IMR-90 (cell line): Measurements from ENCODE around the gene LRIT1. TPM values are rescaled to one million over a fixed set of nuclear protein-coding genes. Genes with fewer than 3 reads are reported as not detected.

Experiments used
- ATAC-seq: fragments of 200-7000 bp; cut with Tn5 transposase; 2 replicates; pipeline ENCODE4 v1.9.1; 2020; ENCODE audit warnings: low read depth, mild to moderate bottlenecking, moderate library complexity
- BruUV-seq: library from RNA; stranded (reverse); fragments of 400-500 nt; replicated peaks from 2 replicates; lab custom pipeline; 2021; lab: Mats Ljungman, UMichigan
- CTCF ChIA-PET: fragments of 300-600 bp; formaldehyde crosslinking; extraction: SDS; loops from one replicate; lab custom pipeline; 2021; ENCODE audit warnings: antibody characterized with exemption; lab: Yijun Ruan, JAX
- POLR2A ChIA-PET: fragments of 300-600 bp; sonication (Branson Sonifier 250); formaldehyde crosslinking; loops from one replicate; lab custom pipeline; 2022; ENCODE audit warnings: antibody characterized with exemption; ENCODE audit not compliant: unreplicated experiment; lab: Charles Lee
- DNase-seq: peaks from one replicate; pipeline ENCODE4 v3.0.0; 2013
- H2AFZ ChIP-seq: replicated peaks from 2 replicates; pipeline ENCODE3; 2013; ENCODE audit warnings: low read length, mild to moderate bottlenecking; ENCODE audit not compliant: poor library complexity
- H2AK5ac ChIP-seq: 2 replicates; pipeline ENCODE4 v1.6.1; 2013; ENCODE audit warnings: low read depth, low read length, inconsistent platforms
- H2AK9ac ChIP-seq: replicated peaks from 2 replicates; pipeline ENCODE3; 2013; ENCODE audit warnings: mild to moderate bottlenecking, low read depth, low read length, moderate library complexity; ENCODE audit not compliant: poor library complexity
- H2BK120ac ChIP-seq: 2 replicates; pipeline ENCODE4 v1.6.1; 2013; ENCODE audit warnings: low read depth, low read length, inconsistent platforms
- H2BK15ac ChIP-seq: 3 replicates; pipeline ENCODE4 v1.6.1; 2013; ENCODE audit warnings: low read depth, low read length, inconsistent platforms
- H2BK20ac ChIP-seq: 2 replicates; pipeline ENCODE4 v1.6.1; 2013; ENCODE audit warnings: low read depth, mild to moderate bottlenecking, inconsistent platforms, low read length, moderate library complexity
- H2BK5ac ChIP-seq: 2 replicates; pipeline ENCODE4 v1.6.1; 2013; ENCODE audit warnings: mild to moderate bottlenecking, low read depth, low read length, inconsistent platforms; ENCODE audit not compliant: poor library complexity, severe bottlenecking
- H3K14ac ChIP-seq: replicated peaks from 2 replicates; pipeline ENCODE4 v1.6.1; 2013; ENCODE audit warnings: low read depth, low read length, inconsistent platforms
- H3K18ac ChIP-seq: 2 replicates; pipeline ENCODE4 v1.6.1; 2013; ENCODE audit warnings: low read depth, low read length, control low read depth
- H3K23ac ChIP-seq: 2 replicates; pipeline ENCODE4 v1.6.1; 2013; ENCODE audit warnings: low read depth, low read length, inconsistent platforms
- H3K27ac ChIP-seq: 2 replicates; pipeline ENCODE4 v1.5.1; 2013; ENCODE audit warnings: mild to moderate bottlenecking, control low read depth, low read length; ENCODE audit not compliant: insufficient read depth
- H3K27me3 ChIP-seq: 2 replicates; pipeline ENCODE4 v1.6.1; 2013; ENCODE audit warnings: low read length; ENCODE audit not compliant: control insufficient read depth, insufficient read depth
- H3K36me3 ChIP-seq: 2 replicates; pipeline ENCODE4 v1.6.1; 2013; ENCODE audit warnings: low read length, mixed read lengths; ENCODE audit not compliant: control insufficient read depth, insufficient read depth
- H3K4ac ChIP-seq: 2 replicates; pipeline ENCODE4 v1.6.1; 2013; ENCODE audit warnings: low read depth, low read length, inconsistent platforms
- H3K4me1 ChIP-seq: 2 replicates; pipeline ENCODE4 v1.6.1; 2013; ENCODE audit warnings: low read length, mixed read lengths; ENCODE audit not compliant: control insufficient read depth, insufficient read depth
- H3K4me2 ChIP-seq: 2 replicates; pipeline ENCODE4 v1.6.1; 2013; ENCODE audit warnings: low read depth, mild to moderate bottlenecking, control low read depth, low read length, moderate library complexity
- H3K4me3 ChIP-seq: 2 replicates; pipeline ENCODE4 v1.5.1; 2013; ENCODE audit warnings: low read depth, mild to moderate bottlenecking, control low read depth, low read length, moderate library complexity; ENCODE audit not compliant: insufficient read depth
- H3K56ac ChIP-seq: 2 replicates; pipeline ENCODE4 v1.6.1; 2013; ENCODE audit warnings: low read length, inconsistent platforms; ENCODE audit not compliant: insufficient read depth; ENCODE audit errors: extremely low read depth
- H3K79me1 ChIP-seq, 2 experiments: 2 replicates each; pipeline ENCODE4 v1.6.1; 2013; ENCODE audit warnings: low read length in 2 of 2, inconsistent platforms in 1 of 2, low read depth in 1 of 2
- H3K9ac ChIP-seq: 2 replicates; pipeline ENCODE4 v1.6.1; 2013; ENCODE audit warnings: low read depth, low read length, control low read depth
- H3K9me1 ChIP-seq: 2 replicates; pipeline ENCODE4 v1.6.1; 2013; ENCODE audit warnings: low read length, inconsistent platforms; ENCODE audit not compliant: insufficient read depth
- H3K9me3 ChIP-seq: 2 replicates; pipeline ENCODE4 v1.6.1; 2013; ENCODE audit warnings: low read length; ENCODE audit not compliant: control insufficient read depth, insufficient read depth
- H4K20me1 ChIP-seq: 2 replicates; pipeline ENCODE4 v1.6.1; 2013; ENCODE audit warnings: low read length, inconsistent platforms; ENCODE audit not compliant: insufficient read depth
- H4K5ac ChIP-seq: 2 replicates; pipeline ENCODE4 v1.6.1; 2013; ENCODE audit warnings: mild to moderate bottlenecking, low read depth, low read length, control low read depth
- H4K8ac ChIP-seq, 2 experiments: 2 replicates each; pipeline ENCODE4 v1.6.1; 2013; ENCODE audit warnings: low read depth in 2 of 2, low read length in 2 of 2, control low read depth in 1 of 2, inconsistent platforms in 1 of 2
- H4K91ac ChIP-seq: 2 replicates; pipeline ENCODE4 v1.6.1; 2013; ENCODE audit warnings: low read depth, low read length, inconsistent platforms; ENCODE audit not compliant: insufficient read depth
- CTCF ChIP-seq: conservative IDR thresholded peaks from 2 replicates; pipeline ENCODE4 v1.5.1; 2012; ENCODE audit warnings: mild to moderate bottlenecking, low read depth, low read length, improper control_type of control experiment
- MXI1 ChIP-seq: IDR thresholded peaks from 2 replicates; pipeline ENCODE4 v1.6.1; 2012; ENCODE audit warnings: low read depth, mild to moderate bottlenecking, low read length, moderate library complexity, borderline replicate concordance
- WGBS, 2 experiments: methylation state at CpG; one replicate each; pipeline versions ENCODE4 v1.1.5 to v1.1.7; 2013; ENCODE audit warnings: missing lambda C conversion rate in 2 of 2; ENCODE audit not compliant: insufficient read length in 1 of 2; ENCODE audit errors: extremely low coverage in 2 of 2; 5-methylcytosine and 5-hydroxymethylcytosine counted together
- dilution Hi-C: fragments of 300-500 bp; cut with HindIII; formaldehyde crosslinking; loops from one replicate; pipeline ENCODE4 v1.14.3; 2018; ENCODE audit warnings: low sequenced_read_pairs; ENCODE audit not compliant: unreplicated experiment
- in situ Hi-C: fragments of 300-500 bp; cut with MboI; formaldehyde crosslinking; loops from 3 replicates; pipeline ENCODE4 v1.14.3; 2019; ENCODE audit warnings: low sequenced_read_pairs, inconsistent platforms, mixed read lengths
- intact Hi-C: fragments of 100-400 bp; cut with micrococcal nuclease; formaldehyde crosslinking; loops from 2 replicates; pipeline ENCODE4 v1.10.0; 2022
- polyA plus RNA-seq, 3 experiments: library from polyadenylated mRNA; depleted of rRNA; stranded (reverse); fragments of >200 nt; gene quantifications; 2 replicates each; pipeline ENCODE4 v1.2.3, GENCODE V29; 2012; ENCODE audit warnings: low replicate concordance in 1 of 3
- total RNA-seq: library from RNA; depleted of rRNA; stranded (reverse); fragments of >200 nt; gene quantifications from 2 replicates; pipeline ENCODE4 v1.2.3, GENCODE V29; 2012

LRIT1 gene
- total and polyA plus RNA-seq, 2 of the 4 experiments (the other 2 are of a cell fraction) = not detected

- CTCF ChIA-PET = no interaction called here
- dilution Hi-C loops = no loop called here
- H3K79me1 ChIP-seq = no peaks in the 10 kb centered on the region
- no peak overlapping the region for H2AK5ac ChIP-seq
- no CpG with 5 or more reads among the region's 4 CpGs for WGBS, 2 experiments
- no peaks in the 10 kb centered on the region for H3K36me3 ChIP-seq
- no peaks in the 10 kb centered on the region for H3K9me1 ChIP-seq
- POLR2A ChIA-PET = no interaction called here
- H3K4me1 ChIP-seq = no peaks in the 10 kb centered on the region
- H2AK9ac ChIP-seq = no peak overlapping the region
- TF ChIP-seq MXI1 (no peak), CTCF (peak; percentile 11; the same call in 1 of the 2 replicates)
- no peaks in the 10 kb centered on the region for H4K20me1 ChIP-seq
- no peak overlapping the region for H3K4me2 ChIP-seq
- no peak overlapping the region for H4K8ac ChIP-seq
- H2BK15ac ChIP-seq = no peak overlapping the region
- intact Hi-C loops = no loop called here
- H3K4ac ChIP-seq = no peak overlapping the region
- no peak overlapping the region for H2BK5ac ChIP-seq
- no peak overlapping the region for H3K9ac ChIP-seq
- H4K5ac ChIP-seq = no peak overlapping the region
- DNase-seq (no peak), ATAC-seq (0 out of 2 replicates have a peak, but pooled peaks have one; percentile 36)
- H3K18ac ChIP-seq = no peak overlapping the region
- H2BK20ac ChIP-seq = no peak overlapping the region
- no peak overlapping the region for H3K14ac ChIP-seq
- H3K56ac ChIP-seq = no peak overlapping the region
- no peak overlapping the region for H2BK120ac ChIP-seq
- BruUV-seq = no TSS peak
- no peak overlapping the region for H3K4me3 ChIP-seq
- H3K23ac ChIP-seq = no peak overlapping the region
- H2AFZ ChIP-seq = no peak overlapping the region
- no peak overlapping the region for H3K27ac ChIP-seq
- H4K91ac ChIP-seq = no peak overlapping the region
- no peaks in the 10 kb centered on the region for H3K9me3 ChIP-seq
- peaks cover 5% of the 10 kb centered on the region for H3K27me3 ChIP-seq
- in situ Hi-C loops = no loop called here
Measured at GRCh38 chr10:84204122-84204521, 37.2 kb downstream of the LRIT1 start.
